GM15510 (cell line): ENCODE results near the gene RXFP3.

Experiments
- POLR2A ChIP-seq: IDR thresholded peaks from 3 replicates; pipeline ENCODE4 v1.6.1; 2011; ENCODE audit warnings: borderline replicate concordance; ENCODE audit not compliant: insufficient read length; ENCODE audit errors: extremely low read depth

The RXFP3 gene

DNA sequence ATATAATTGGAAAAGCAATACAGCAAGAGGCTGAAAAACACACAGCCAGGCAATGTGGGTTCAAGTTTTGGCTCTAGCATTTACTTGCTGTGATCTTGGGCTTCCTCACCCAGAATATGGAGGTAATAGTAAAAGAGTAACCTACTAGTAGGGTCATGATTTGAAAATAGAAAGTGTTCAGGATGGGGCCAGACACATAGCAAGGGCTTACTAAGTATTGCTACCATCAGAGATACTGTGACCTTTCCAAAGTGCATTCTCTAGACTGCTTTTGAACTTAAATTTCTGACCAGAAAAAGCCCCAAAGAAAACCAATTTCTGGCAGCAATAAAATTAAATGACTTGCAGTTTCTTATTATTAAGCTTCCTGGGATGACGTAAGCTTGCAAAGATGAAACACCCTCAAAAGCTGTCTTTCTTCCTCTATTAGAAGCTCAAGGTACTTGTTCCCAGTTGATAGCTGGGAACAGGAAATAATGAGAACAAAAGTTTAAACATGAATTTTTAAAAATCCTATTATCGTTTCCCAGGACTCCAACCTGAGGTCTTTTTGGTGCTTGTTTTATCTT is 28.0 kb downstream of the RXFP3 start:
- TF ChIP-seq POLR2A: no peak

GRCh38 chr5:33966805-33967204 is 30.6 kb downstream of the RXFP3 start:
- no peak for TF ChIP-seq POLR2A

DNA sequence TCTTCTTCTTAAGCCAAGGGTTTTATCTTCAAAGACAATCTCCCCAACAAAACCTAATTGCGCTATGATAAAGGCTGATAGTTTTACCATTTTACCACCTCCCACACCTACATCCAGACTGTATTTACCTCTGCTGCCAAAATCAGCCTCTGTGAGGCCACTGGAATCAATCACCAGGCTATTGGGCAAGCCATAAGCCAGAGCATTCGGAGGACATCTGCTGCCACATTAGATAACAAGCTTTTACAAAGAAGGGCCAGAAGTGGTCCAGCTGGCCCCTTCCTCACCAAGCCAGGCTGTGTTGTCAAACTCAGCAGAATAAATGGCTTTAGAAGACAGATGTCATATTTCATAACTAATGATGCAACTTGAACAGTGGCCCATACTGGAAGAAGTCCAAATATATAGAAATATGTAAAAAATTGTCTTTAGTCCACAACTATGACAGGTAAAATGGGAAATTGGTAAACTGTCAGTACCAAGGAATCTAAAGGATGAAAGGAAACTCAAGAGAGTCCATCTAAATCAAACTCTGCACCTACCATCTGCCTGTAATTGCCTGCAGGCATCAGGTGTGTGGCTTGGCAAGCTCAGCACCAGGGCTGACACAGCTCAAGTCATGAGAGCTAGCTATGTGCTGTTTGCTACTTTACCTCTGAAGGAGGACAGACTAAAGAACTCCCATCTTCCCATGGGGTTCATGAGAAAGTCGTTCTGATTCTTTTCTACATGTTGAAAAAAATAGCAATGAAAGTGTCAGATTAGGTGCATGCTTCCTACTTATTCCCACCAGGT is 32.2 kb downstream of the RXFP3 start:
- TF ChIP-seq POLR2A: no peak

DNA sequence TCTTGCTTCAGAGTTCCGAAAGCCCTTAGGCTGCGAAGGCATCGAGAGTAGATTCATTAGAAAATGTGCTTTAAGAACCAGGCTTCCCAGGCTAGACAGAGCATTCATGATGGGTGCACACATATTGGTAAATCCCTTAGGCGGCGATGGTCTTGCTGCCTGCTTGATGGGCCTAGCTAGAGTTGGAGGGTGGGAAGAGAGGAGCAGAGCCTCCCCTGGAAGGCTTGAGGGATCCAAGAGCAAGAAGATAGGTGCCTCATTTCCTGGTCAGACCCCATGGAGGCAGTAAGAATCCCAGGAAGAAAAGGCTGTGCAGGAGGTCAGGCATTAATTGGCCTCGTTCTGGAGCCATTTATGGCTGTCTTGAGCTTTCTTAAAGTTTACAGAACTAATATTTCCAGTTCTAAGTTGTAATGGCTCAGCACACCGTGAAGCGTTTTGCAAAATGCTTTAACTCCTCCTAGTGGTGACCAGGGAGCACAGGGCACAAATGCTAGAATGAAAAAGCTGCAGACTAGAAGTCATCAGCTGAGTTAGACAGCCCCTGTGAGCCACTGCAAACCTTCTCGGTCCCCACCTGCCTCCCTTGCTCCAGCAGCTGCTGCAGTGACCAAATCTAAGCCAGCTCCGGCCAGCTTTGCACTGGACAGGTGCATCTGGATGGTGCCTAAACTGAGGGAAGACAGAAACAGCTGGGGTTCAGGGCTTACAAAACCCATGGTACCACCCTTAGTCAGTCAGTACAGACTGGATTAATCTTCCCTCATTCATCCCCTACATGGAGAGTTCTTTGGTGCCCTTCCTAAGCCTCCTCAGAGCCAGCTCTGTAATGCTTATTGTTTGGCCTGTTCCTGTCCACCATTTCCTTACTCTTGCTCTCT is 33.6 kb downstream of the RXFP3 start:
- TF ChIP-seq POLR2A: no peak

DNA sequence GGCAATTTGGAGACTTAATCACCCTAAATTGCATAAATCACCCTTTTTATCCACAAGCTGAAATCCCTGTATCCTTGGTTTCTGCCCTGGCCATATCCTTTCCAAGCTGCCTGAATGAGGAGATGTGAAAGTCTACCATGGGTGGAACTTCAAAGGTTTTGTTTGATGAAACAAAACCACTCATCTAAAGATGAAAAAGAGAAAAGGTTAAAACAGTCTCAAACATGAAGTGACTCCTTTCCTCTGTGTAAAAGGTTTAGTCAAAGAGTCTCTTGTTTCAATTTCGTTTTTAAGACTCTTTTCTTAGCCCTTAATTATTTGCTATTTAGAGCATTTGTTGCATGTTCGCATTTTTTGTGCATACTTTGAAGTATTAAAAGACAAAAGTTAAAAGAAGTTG is 37.1 kb downstream of the RXFP3 start:
- no peak for TF ChIP-seq POLR2A

DNA sequence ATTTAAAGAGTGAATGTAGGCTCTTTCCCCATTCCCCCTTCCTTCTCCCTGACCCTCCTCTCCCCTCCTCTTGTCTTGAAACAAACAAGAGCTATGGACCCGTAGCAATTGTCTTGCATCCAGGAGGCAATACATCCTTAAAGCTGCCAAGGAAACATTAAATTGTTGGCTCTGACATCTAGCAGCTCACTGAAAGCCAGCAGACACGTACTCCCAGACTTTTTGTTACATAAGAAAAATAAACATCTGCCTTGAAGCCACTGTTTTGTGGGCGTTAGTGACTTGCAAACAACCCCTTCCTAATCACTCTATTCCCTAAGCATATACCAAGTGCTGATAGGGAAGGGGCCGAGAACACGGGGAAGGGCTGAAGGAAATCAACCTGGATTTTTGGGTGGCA is 39.7 kb downstream of the RXFP3 start:
- TF ChIP-seq POLR2A: no peak

DNA sequence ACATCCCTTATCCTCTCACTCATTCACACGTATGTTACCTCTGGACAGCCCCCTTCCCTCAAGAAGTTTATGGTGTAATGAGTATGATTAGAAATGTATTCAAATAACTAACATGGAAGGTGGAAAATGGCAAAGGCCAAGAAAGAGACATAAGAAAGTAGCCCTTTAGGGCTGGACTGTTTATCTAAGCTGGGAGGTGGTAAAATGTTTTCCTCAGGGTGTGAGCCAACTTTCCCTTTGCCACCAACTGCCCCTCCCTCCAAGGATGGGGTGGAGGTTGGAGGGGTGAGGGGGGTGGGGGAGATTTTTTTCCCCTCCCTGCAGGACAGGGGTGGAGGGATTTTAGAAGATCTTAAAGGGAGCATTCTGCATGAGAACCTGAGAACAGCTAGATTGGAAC is 40.1 kb downstream of the RXFP3 start:
- TF ChIP-seq POLR2A: no peak

DNA sequence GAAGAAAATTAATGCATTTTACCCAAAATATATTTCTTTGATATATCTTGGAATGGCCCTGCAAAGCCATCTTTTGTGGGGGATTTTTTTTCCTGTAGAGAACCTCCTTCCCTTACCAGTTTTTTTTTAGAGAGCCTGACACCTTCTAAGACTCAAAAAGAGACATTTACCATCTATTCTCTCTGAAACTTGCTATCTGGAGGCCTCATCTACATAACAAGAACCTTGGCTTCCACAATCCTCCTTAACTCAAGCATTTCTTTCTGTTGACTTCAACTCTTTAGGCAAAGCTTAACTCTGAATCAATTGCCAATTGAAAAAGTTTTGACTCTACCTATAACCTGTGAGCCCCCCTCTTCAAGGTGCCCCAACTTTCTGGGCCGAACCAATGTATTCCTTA is 42.1 kb downstream of the RXFP3 start:
- no peak for TF ChIP-seq POLR2A

- no peak for TF ChIP-seq POLR2A
Measured at GRCh38 chr5:33980030-33980429, 43.8 kb downstream of the RXFP3 start.

GRCh38 chr5:33981408-33982162 is 45.4 kb downstream of the RXFP3 start:
- no peak for TF ChIP-seq POLR2A

DNA sequence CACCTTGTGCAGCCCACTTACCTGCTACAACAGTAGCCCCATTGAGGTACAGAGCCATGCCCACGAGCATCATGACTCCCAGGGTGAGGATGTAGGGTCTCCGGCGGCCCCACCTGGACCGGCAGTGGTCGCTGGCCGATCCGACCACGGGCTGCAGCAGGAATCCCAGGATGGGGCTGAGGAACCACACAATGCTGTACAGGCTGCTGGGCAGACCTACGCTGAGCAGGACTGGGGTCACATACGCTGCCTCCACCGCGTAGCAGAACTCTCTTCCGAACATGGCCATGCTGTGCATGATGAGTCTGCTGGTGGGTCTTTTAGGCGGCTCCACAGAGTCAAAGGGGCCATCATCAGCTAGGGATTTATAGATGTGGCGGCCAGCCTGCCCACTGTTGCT is 48.0 kb downstream of the RXFP3 start:
- no peak for TF ChIP-seq POLR2A

GRCh38 chr5:33984671-33985124 is 48.5 kb downstream of the RXFP3 start, which contains the start of gene SLC45A2:
SLC45A2 (minus strand) TSS chr5:33984693; CDS start chr5:33984583, 110 bp downstream.
- no peak for TF ChIP-seq POLR2A

GRCh38 chr5:33985447-33985846 is 49.3 kb downstream of the RXFP3 start:
- no peak for TF ChIP-seq POLR2A
